ENCODE results near the gene PIP4K2A.

DNA sequence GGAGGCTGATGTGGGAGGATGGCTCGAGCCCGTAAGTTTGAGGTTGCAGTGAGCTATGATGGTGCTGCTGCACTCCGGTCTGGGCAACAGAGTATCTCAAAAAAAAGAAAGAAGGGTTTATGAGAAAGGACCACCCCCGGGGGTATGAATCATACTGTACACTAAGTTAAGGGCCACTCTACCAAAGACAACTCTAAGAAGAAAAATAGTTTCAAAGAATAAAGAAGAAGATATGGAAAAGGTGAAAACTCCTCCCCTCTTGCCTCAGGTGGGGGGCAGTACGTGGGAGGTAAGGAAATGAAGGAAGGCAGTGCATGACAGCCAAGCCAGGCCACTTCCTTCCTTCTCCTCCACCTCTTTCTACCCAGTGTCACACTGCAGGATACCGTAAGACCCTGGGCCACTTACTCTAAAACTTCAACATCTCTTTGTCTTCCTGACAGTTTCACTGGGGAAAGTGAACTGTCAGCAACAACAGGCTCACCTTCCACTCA, 61.3 kb downstream of the PIP4K2A start:
- TF ChIP-seq, protein P1, sequence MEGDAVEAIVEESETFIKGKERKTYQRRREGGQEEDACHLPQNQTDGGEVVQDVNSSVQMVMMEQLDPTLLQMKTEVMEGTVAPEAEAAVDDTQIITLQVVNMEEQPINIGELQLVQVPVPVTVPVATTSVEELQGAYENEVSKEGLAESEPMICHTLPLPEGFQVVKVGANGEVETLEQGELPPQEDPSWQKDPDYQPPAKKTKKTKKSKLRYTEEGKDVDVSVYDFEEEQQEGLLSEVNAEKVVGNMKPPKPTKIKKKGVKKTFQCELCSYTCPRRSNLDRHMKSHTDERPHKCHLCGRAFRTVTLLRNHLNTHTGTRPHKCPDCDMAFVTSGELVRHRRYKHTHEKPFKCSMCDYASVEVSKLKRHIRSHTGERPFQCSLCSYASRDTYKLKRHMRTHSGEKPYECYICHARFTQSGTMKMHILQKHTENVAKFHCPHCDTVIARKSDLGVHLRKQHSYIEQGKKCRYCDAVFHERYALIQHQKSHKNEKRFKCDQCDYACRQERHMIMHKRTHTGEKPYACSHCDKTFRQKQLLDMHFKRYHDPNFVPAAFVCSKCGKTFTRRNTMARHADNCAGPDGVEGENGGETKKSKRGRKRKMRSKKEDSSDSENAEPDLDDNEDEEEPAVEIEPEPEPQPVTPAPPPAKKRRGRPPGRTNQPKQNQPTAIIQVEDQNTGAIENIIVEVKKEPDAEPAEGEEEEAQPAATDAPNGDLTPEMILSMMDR (IDR thresholded peaks at IDR 0.05), result no peak
- TF ChIP-seq EP300 (IDR thresholded peaks at IDR 0.05), result no peak
